Kidney (tissue), 14 donors: Measurements from ENCODE around the gene DCLK1. TPM values are rescaled to one million over a fixed set of nuclear protein-coding genes. Genes with fewer than 3 reads are reported as not detected.

Source experiments
- DNase-seq, 5 donors: peaks; one replicate each; pipeline ENCODE4 v3.0.0-alpha.2; 2013 to 2020
- FAIRE-seq: peaks from 2 replicates; lab custom pipeline; 2012; peaks lifted over from hg19 to GRCh38; lab: Jason Lieb, UNC
- H3K27ac ChIP-seq, 2 donors: one replicate each; pipeline ENCODE4 v1.7.0; 2013; ENCODE audit warnings: low read depth in 2 of 2, low read length in 2 of 2, inconsistent platforms in 1 of 2
- H3K27me3 ChIP-seq: one replicate; pipeline ENCODE4 v1.7.1; 2013; ENCODE audit warnings: low read length, inconsistent platforms; ENCODE audit not compliant: control insufficient read depth, insufficient read depth
- H3K36me3 ChIP-seq, 3 donors: one replicate each; pipeline versions ENCODE4 v1.7.0 to v1.7.1; 2013; ENCODE audit warnings: low read length in 3 of 3, control low read depth in 1 of 3, inconsistent platforms in 1 of 3; ENCODE audit not compliant: insufficient read depth in 3 of 3, control insufficient read depth in 2 of 3
- H3K4me1 ChIP-seq, 3 donors: one replicate each; pipeline versions ENCODE4 v1.7.0 to v1.7.1; 2013; ENCODE audit warnings: low read length in 3 of 3, inconsistent platforms in 1 of 3, low read depth in 1 of 3; ENCODE audit not compliant: control insufficient read depth in 2 of 3, insufficient read depth in 2 of 3
- H3K4me3 ChIP-seq, 3 donors: one replicate each; pipeline versions ENCODE4 v1.7.0 to v1.8.1; 2013; ENCODE audit warnings: low read length in 3 of 3, control low read depth in 1 of 3, inconsistent platforms in 1 of 3
- H3K9ac ChIP-seq, 3 donors: one replicate each; pipeline versions ENCODE4 v1.7.0 to v1.7.1; 2013; ENCODE audit warnings: low read length in 3 of 3, control low read depth in 1 of 3, inconsistent platforms in 1 of 3
- H3K9me3 ChIP-seq, 3 donors: one replicate each; pipeline versions ENCODE4 v1.7.0 to v1.7.1; 2013; ENCODE audit warnings: low read length in 3 of 3, control low read depth in 1 of 3, inconsistent platforms in 1 of 3; ENCODE audit not compliant: control insufficient read depth in 2 of 3, insufficient read depth in 1 of 3
- intact Hi-C: fragments of 100-400 bp; cut with DNase I; formaldehyde crosslinking; loops from one replicate; pipeline ENCODE4 v1.11.1; 2022
- polyA plus RNA-seq: library from polyadenylated mRNA; stranded (reverse); fragments of 350-450 nt; fragmentation: Illumina TruSeq; extraction: RNeasy Lipid Tissue Mini Kit (QIAGEN cat#74804); gene quantifications from one replicate; pipeline ENCODE4 v1.2.3, GENCODE V29; 2014; ENCODE audit warnings: low read depth, low replicate concordance; ENCODE audit not compliant: insufficient read depth
- total RNA-seq: library from RNA; stranded (reverse); fragmentation: NEBNext Ultra II Directional; extraction: Animal tissue kit (Norgen Biotek cat#: 25700); gene quantifications from one replicate; pipeline ENCODE4 v1.2.1, GENCODE V29; 2021
- TF ChIP-seq, protein P1 (sequence below): IDR thresholded peaks from 3 replicates; pipeline ENCODE4 v1.5.1; 2012; ENCODE audit warnings: mild to moderate bottlenecking, moderate library complexity, borderline replicate concordance; ENCODE audit not compliant: insufficient read depth; ENCODE audit errors: extremely low read depth
- donor health status: control.
- donor health status: control.
- donor health status: control.
- donor health status: control.
- donor health status: control.
- donor health status: DM: yes; HTN: yes; CAD: no.
- donor health status: Normal renal cell carcinoma (clear cell type).

Gene DCLK1
- total and polyA plus RNA-seq, 2 donors from 2014 or later: 0.73 to 8.3 TPM

DNA sequence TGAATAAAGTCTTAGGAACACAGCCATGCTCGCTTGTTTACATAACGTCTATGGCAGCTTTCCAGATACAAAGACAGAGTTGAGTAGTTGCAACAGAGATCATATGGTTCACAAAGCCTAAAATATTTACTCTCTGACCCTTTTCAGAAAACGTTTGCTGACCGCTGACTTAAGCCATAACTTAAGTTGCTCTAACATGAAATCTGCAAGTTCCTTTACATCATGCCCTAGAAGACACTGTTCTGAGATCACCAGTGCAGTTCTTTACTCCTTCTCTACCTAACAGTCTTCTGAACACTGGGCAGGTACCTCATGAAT is 166.4 kb downstream of the DCLK1 start:
- DNase-seq: peak in 2 of 5 donors; percentile 36 to 49
- Histone ChIP-seq H3K9ac (no peak overlapping the region), H3K4me1 (peaks cover 0 to 5% (median 0%) of the 10 kb centered on the region in 3 donors), H3K9me3 (no peaks in the 10 kb centered on the region), H3K36me3 (no peaks in the 10 kb centered on the region), H3K4me3 (peak overlapping the region in 1 of 3 donors; percentile 3), H3K27me3 (no peaks in the 10 kb centered on the region), H3K27ac (no peak overlapping the region)
- TF ChIP-seq, protein P1, sequence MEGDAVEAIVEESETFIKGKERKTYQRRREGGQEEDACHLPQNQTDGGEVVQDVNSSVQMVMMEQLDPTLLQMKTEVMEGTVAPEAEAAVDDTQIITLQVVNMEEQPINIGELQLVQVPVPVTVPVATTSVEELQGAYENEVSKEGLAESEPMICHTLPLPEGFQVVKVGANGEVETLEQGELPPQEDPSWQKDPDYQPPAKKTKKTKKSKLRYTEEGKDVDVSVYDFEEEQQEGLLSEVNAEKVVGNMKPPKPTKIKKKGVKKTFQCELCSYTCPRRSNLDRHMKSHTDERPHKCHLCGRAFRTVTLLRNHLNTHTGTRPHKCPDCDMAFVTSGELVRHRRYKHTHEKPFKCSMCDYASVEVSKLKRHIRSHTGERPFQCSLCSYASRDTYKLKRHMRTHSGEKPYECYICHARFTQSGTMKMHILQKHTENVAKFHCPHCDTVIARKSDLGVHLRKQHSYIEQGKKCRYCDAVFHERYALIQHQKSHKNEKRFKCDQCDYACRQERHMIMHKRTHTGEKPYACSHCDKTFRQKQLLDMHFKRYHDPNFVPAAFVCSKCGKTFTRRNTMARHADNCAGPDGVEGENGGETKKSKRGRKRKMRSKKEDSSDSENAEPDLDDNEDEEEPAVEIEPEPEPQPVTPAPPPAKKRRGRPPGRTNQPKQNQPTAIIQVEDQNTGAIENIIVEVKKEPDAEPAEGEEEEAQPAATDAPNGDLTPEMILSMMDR: no peak
- FAIRE-seq: no peak
- intact Hi-C loops: no loop called here

DNA sequence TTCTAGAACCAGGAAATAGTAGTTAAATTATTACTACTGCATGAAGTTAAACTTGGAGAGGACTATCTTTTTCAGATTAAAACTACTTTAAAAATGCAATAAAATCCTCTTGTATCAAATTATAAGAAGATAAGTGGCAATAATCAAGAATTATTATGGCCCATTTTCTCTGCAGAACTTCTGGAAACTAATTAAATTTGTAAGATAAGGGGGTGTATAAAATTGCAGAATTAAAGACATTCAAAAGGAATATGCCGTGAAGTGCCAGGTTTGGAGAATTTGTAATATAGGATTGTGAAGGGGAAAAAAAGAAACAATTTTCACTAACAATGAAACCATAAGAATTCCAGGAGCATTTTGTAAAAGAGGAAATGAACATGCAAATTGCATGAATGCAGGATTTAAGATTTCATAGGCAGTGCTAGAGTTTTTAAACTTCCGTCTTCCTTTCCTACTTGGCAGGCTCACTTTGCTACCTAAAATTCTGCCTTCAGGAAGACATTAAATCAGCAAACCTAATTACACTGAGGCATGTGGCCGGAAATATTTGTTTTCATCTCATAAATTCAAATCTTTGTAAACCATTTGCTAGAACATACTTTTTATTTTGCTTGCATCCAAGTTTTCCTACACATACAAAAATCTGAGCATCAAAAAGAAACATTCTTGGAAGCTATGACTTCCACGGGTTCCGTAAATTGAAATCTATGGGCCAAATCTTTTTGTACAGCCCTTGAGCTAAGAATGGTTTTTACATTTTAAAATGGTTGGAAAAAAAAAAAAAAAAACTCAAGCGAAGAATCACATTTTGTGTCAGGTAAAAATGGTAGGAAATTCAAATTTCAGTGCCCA is 166.9 kb downstream of the DCLK1 start:
- H3K4me3 ChIP-seq: no peak overlapping the region
- H3K36me3 ChIP-seq: no peaks in the 10 kb centered on the region
- TF ChIP-seq, protein P1: no peak
- peak in 2 of 5 donors; percentile 45 to 61 for DNase-seq
- no peaks in the 10 kb centered on the region for H3K9me3 ChIP-seq
- H3K4me1 ChIP-seq: peaks cover 0 to 5% (median 0%) of the 10 kb centered on the region in 3 donors
- H3K9ac ChIP-seq: no peak overlapping the region
- no peaks in the 10 kb centered on the region for H3K27me3 ChIP-seq
- no peak for FAIRE-seq
- no peak overlapping the region for H3K27ac ChIP-seq
- intact Hi-C loops: no loop called here

DNA sequence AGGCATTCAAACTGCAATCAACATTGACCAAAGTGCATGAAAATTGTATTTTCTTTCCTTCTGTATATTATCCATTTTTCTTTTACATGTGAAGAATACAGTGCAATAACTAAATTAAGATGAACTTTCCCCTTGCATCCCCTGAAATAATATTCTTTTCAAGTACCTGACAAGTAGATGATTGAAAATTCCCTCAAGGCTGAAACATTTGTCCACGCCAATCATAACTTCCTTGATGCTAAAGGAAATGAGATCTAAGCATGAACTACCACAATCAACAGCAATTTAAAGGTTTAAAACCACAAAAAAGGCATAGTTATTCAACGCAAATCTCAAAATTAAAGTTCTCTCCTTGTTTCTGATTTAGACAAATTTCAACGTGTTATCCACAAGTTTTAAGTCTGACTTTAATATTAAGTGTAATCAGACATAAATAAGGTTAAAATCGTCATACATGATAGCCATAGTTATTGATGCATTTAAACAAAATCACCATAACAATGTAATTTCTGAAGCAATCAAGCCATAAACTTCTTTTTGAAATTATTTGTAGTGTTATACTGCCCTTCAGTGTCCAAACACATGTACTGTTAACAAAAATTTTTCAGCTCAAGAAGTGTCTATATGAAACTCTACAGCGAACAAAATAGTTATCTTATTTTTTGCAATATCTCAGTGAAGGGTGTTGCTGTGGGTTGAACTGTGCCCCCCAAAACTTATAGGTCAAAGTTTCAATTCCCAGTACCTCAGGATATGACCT is 169.5 kb downstream of the DCLK1 start:
- Histone ChIP-seq H3K27ac (no peak overlapping the region), H3K4me1 (peaks cover 0 to 5% (median 0%) of the 10 kb centered on the region in 3 donors), H3K27me3 (no peaks in the 10 kb centered on the region), H3K4me3 (no peak overlapping the region), H3K36me3 (no peaks in the 10 kb centered on the region), H3K9ac (no peak overlapping the region), H3K9me3 (no peaks in the 10 kb centered on the region)
- intact Hi-C loops: no loop called here
- DNase-seq (peak in 1 of 5 donors; percentile 33), FAIRE-seq (no peak)
- TF ChIP-seq, protein P1: no peak
